MCF 10A (cell line): Measurements from ENCODE around the gene PPP1R16B. TPM values are rescaled to one million over a fixed set of nuclear protein-coding genes. Genes with fewer than 3 reads are reported as not detected.

ENCODE experiments used
- Bru-seq: library from RNA; stranded (reverse); fragments of 400-500 nt; gene quantifications from one replicate; lab custom pipeline; 2021; lab: Mats Ljungman, UMichigan
- BruChase-seq, 2 experiments: library from RNA; stranded (reverse); fragments of 400-500 nt; gene quantifications; one replicate each; lab custom pipeline; 2021; lab: Mats Ljungman, UMichigan
- BruUV-seq: library from RNA; stranded (reverse); fragments of 400-500 nt; replicated peaks from 2 replicates; lab custom pipeline; 2021; lab: Mats Ljungman, UMichigan
- CTCF ChIA-PET: fragments of 300-600 bp; sonication (Branson Sonifier 250); formaldehyde crosslinking; extraction: SDS; loops from one replicate; lab custom pipeline; 2021; ENCODE audit warnings: antibody characterized with exemption, inconsistent platforms; lab: Yijun Ruan, JAX
- POLR2A ChIA-PET: fragments of 300-600, 350-650 bp; sonication (Branson Sonifier 250); formaldehyde crosslinking; extraction: SDS; loops from one replicate; lab custom pipeline; 2020; ENCODE audit warnings: antibody characterized with exemption, inconsistent platforms; lab: Yijun Ruan, JAX
- DNase-seq: peaks from one replicate; pipeline ENCODE4 v3.0.0-alpha.2; 2018; ENCODE audit not compliant: unreplicated experiment
- H3K27ac Mint-ChIP-seq: one replicate; pipeline ENCODE4 v1.8.0; 2022; ENCODE audit warnings: mild to moderate bottlenecking, low read depth, mixed read lengths; ENCODE audit not compliant: unreplicated experiment
- H3K27me3 Mint-ChIP-seq: one replicate; pipeline ENCODE4 v1.8.0; 2022; ENCODE audit warnings: mixed read lengths; ENCODE audit not compliant: insufficient read depth, unreplicated experiment
- H3K36me3 Mint-ChIP-seq: one replicate; pipeline ENCODE4 v1.8.0; 2022; ENCODE audit warnings: mild to moderate bottlenecking, moderate library complexity, mixed read lengths; ENCODE audit not compliant: insufficient read depth, unreplicated experiment
- H3K4me1 Mint-ChIP-seq: one replicate; pipeline ENCODE4 v1.8.0; 2022; ENCODE audit warnings: mixed read lengths; ENCODE audit not compliant: insufficient read depth, unreplicated experiment
- H3K4me3 Mint-ChIP-seq: one replicate; pipeline ENCODE4 v1.8.0; 2022; ENCODE audit warnings: mild to moderate bottlenecking, moderate library complexity, mixed read lengths; ENCODE audit not compliant: unreplicated experiment
- H3K9me3 Mint-ChIP-seq: one replicate; pipeline ENCODE4 v1.8.0; 2022; ENCODE audit warnings: mixed read lengths; ENCODE audit not compliant: unreplicated experiment
- CTCF ChIP-seq: fragments of 200-600 bp; IDR thresholded peaks from one replicate; pipeline ENCODE4 v1.8.0; 2022; ENCODE audit warnings: antibody characterized with exemption, mild to moderate bottlenecking; ENCODE audit not compliant: unreplicated experiment
- intact Hi-C: fragments of 100-400 bp; cut with micrococcal nuclease; formaldehyde crosslinking; loops from 2 replicates; pipeline ENCODE4 v1.14.1; 2022
- long read RNA-seq: library from polyadenylated mRNA; stranded (forward); transcript quantifications from one replicate; pipeline ENCODE4 v2.0.0, GENCODE V29; 2022
- total RNA-seq: library from RNA; stranded (reverse); gene quantifications from 2 replicates; pipeline ENCODE4 v1.2.3, GENCODE V29; 2022

Gene PPP1R16B
- not detected in 2 replicates for total RNA-seq
- percentile 1 among the genes with signal in this experiment for Bru-seq, nascent RNA
- BruChase-seq, experiment 1, labeled RNA remaining after a 6-hour chase = not detected
- BruChase-seq, experiment 2, labeled RNA remaining after a 2-hour chase = not detected
- long read RNA-seq = 0 reads

GRCh38 chr20:38805502-38805957, at the start of gene PPP1R16B:
PPP1R16B (plus strand) TSS chr20:38805697; CDS start chr20:38835926, 30,229 bp downstream.
- H3K4me1 Mint-ChIP-seq = no peaks in the 10 kb centered on the region
- no peak for TF ChIP-seq CTCF
- CTCF ChIA-PET = interaction anchor here (0.6 to 1.1 kb wide), 2 partner anchors 17 to 21 kb away, joined by 3 to 4 read pairs; no protein-coding TSS in a partner anchor
- no peak within 1 kb of the TSS for H3K4me3 Mint-ChIP-seq
- no peaks in the 10 kb centered on the region for H3K9me3 Mint-ChIP-seq
- intact Hi-C loops = no loop called here
- no peaks in the 10 kb centered on the region for H3K36me3 Mint-ChIP-seq
- H3K27me3 Mint-ChIP-seq = peaks cover 24% of the 10 kb centered on the region
- DNase-seq = no peak
- no peak within 1 kb of the TSS for H3K27ac Mint-ChIP-seq
- BruUV-seq = no TSS peak
- POLR2A ChIA-PET = no interaction called here

- H3K9me3 Mint-ChIP-seq = no peaks in the 10 kb centered on the region
- intact Hi-C loops = loop anchor here (10.0 kb wide), 1 partner anchor 288 kb away; no protein-coding TSS in a partner anchor
- no peak for DNase-seq
- H3K4me1 Mint-ChIP-seq = no peaks in the 10 kb centered on the region
- peaks cover 66% of the 10 kb centered on the region for H3K36me3 Mint-ChIP-seq
- ChIA-PET POLR2A (interaction anchor here (0.6 to 1.2 kb wide), 2 partner anchors 33 to 1518 kb away, joined by 3 read pairs; no protein-coding TSS in a partner anchor), CTCF (interaction anchor here (0.5 to 19.6 kb wide), 14 partner anchors 9 to 1870 kb away, joined by 3 to 389 read pairs (median 4); partner anchors contain the start of gene ACTR5)
- no peak overlapping the region for H3K27ac Mint-ChIP-seq
- no peaks in the 10 kb centered on the region for H3K27me3 Mint-ChIP-seq
- no peak overlapping the region for H3K4me3 Mint-ChIP-seq
- TF ChIP-seq CTCF = no peak
- no TSS peak for BruUV-seq
Observed at GRCh38 chr20:38757145-38757775, 48.2 kb upstream of the PPP1R16B start.

GRCh38 chr20:38759106-38759505, 46.4 kb upstream of the PPP1R16B start:
- Mint-ChIP-seq H3K4me3 (no peak overlapping the region), H3K27me3 (no peaks in the 10 kb centered on the region), H3K27ac (no peak overlapping the region), H3K36me3 (peaks cover 60% of the 10 kb centered on the region), H3K4me1 (peaks cover 4% of the 10 kb centered on the region), H3K9me3 (no peaks in the 10 kb centered on the region)
- intact Hi-C loops = loop anchor here (10.0 kb wide), 1 partner anchor 286 kb away; no protein-coding TSS in a partner anchor
- POLR2A ChIA-PET = interaction anchor here (1.4 kb wide), 1 partner anchor 10 kb away, joined by 6 read pairs; the partner anchor contains the start of gene ACTR5
- CTCF ChIA-PET = interaction anchor here (1.3 to 19.6 kb wide), 6 partner anchors 8 to 134 kb away, joined by 3 to 389 read pairs (median 18); partner anchors contain the start of gene ACTR5
- BruUV-seq = no TSS peak
- DNase-seq = no peak
- no peak for TF ChIP-seq CTCF

GRCh38 chr20:38760978-38761377, 44.5 kb upstream of the PPP1R16B start:
- intact Hi-C loops = no loop called here
- ChIA-PET CTCF (interaction anchor here (0.6 to 19.6 kb wide), 8 partner anchors 10 to 636 kb away, joined by 3 to 389 read pairs (median 6); partner anchors contain the start of genes ACTR5 and DHX35), POLR2A (interaction anchor here (1.0 kb wide), 1 partner anchor 9 kb away, joined by 4 read pairs; no protein-coding TSS in a partner anchor)

More at GRCh38 chr20:38760978-38761377, 44.5 kb upstream of the PPP1R16B start:
- no TSS peak for BruUV-seq
- Mint-ChIP-seq H3K9me3 (no peaks in the 10 kb centered on the region), H3K27me3 (no peaks in the 10 kb centered on the region), H3K4me3 (no peak overlapping the region), H3K36me3 (peaks cover 47% of the 10 kb centered on the region), H3K27ac (no peak overlapping the region), H3K4me1 (peaks cover 16% of the 10 kb centered on the region)
- DNase-seq = no peak
- TF ChIP-seq CTCF = no peak
